ENCODE results near the gene PLEKHG1. TPM values are rescaled to one million over a fixed set of nuclear protein-coding genes. Genes with fewer than 3 reads are reported as not detected.

The PLEKHG1 gene
- polyA plus RNA-seq (2013): 4.0 and 4.1 TPM in 2 replicates

- H3K14ac ChIP-seq (ENCODE audit: low read length): no peak within 1 kb of the TSS
- no peaks in the 10 kb centered on the region for H3K79me1 ChIP-seq (ENCODE audit: low read length)
- H3K9ac ChIP-seq (ENCODE audit: low read length): peak within 1 kb of the TSS; percentile 28
- peak within 1 kb of the TSS; percentile 67 for H2AFZ ChIP-seq (ENCODE audit: insufficient read depth, low read length, poor library complexity)
- no peak within 1 kb of the TSS for H3K23ac ChIP-seq (ENCODE audit: low read length)
- H3K4me1 ChIP-seq (ENCODE audit: control insufficient read depth in 1 of 2, insufficient read depth in 2 of 2, low read length in 2 of 2): no peaks in the 10 kb centered on the region
- H2AK5ac ChIP-seq (ENCODE audit: low read length): no peak within 1 kb of the TSS
- no peaks in the 10 kb centered on the region for H3K36me3 ChIP-seq (ENCODE audit: control insufficient read depth in 1 of 2, insufficient read depth in 2 of 2, low read length in 2 of 2)
- WGBS (ENCODE audit: extremely low coverage, insufficient coverage, insufficient read length): no CpG with 5 or more reads among the region's 54 CpGs
- H4K8ac ChIP-seq (ENCODE audit: low read depth, low read length): peak within 1 kb of the TSS; percentile 11
- peaks cover 11% of the 10 kb centered on the region for H3K27me3 ChIP-seq (ENCODE audit: insufficient read depth, low read length)
- no peak within 1 kb of the TSS for H2BK12ac ChIP-seq (ENCODE audit: low read length)
- H4K91ac ChIP-seq (ENCODE audit: low read depth, low read length): peak within 1 kb of the TSS; percentile 8
- H4K12ac ChIP-seq (ENCODE audit: low read depth, low read length): no peak within 1 kb of the TSS
- peak within 1 kb of the TSS; percentile 6 for H3K18ac ChIP-seq (ENCODE audit: low read length)
- no peaks in the 10 kb centered on the region for H3K79me2 ChIP-seq (ENCODE audit: control insufficient read depth, insufficient read depth, low read length, poor library complexity)
- DNase-seq: peak; percentile 77 to 81
- peak within 1 kb of the TSS; percentile 1 for H2BK120ac ChIP-seq (ENCODE audit: insufficient read depth, low read length, poor library complexity)
- H3K4me2 ChIP-seq (ENCODE audit: low read length): peak within 1 kb of the TSS; percentile 90
- H3K27ac ChIP-seq (ENCODE audit: low read depth, low read length): no peak within 1 kb of the TSS
- H3K4ac ChIP-seq (ENCODE audit: low read depth, low read length): no peak within 1 kb of the TSS
- no peak within 1 kb of the TSS for H2BK5ac ChIP-seq (ENCODE audit: low read depth, low read length, poor library complexity)
- H3K4me3 ChIP-seq (ENCODE audit: low read depth, low read length): peak within 1 kb of the TSS; percentile 72
- H3K9me3 ChIP-seq (ENCODE audit: insufficient read depth, low read depth, low read length): no peaks in the 10 kb centered on the region
Measured at GRCh38 chr6:150599199-150600009, at the start of gene PLEKHG1. PLEKHG1 (plus strand) TSS chr6:150599885; CDS start chr6:150733682, 133,797 bp downstream.

- no peak overlapping the region for H4K12ac ChIP-seq (ENCODE audit: low read depth, low read length)
- no peak overlapping the region for H3K4me3 ChIP-seq (ENCODE audit: low read depth, low read length)
- no peak overlapping the region for H4K8ac ChIP-seq (ENCODE audit: low read depth, low read length)
- no peaks in the 10 kb centered on the region for H3K79me1 ChIP-seq (ENCODE audit: low read length)
- H3K4me1 ChIP-seq (ENCODE audit: control insufficient read depth in 1 of 2, insufficient read depth in 2 of 2, low read length in 2 of 2): peaks cover 4 to 11% of the 10 kb centered on the region in 2 experiments
- H3K79me2 ChIP-seq (ENCODE audit: control insufficient read depth, insufficient read depth, low read length, poor library complexity): no peaks in the 10 kb centered on the region
- H3K9ac ChIP-seq (ENCODE audit: low read length): no peak overlapping the region
- H3K9me3 ChIP-seq (ENCODE audit: insufficient read depth, low read depth, low read length): no peaks in the 10 kb centered on the region
- H3K4ac ChIP-seq (ENCODE audit: low read depth, low read length): no peak overlapping the region
- no peak overlapping the region for H3K23ac ChIP-seq (ENCODE audit: low read length)
- H3K36me3 ChIP-seq (ENCODE audit: control insufficient read depth in 1 of 2, insufficient read depth in 2 of 2, low read length in 2 of 2): no peaks in the 10 kb centered on the region
- no peak overlapping the region for H2AK5ac ChIP-seq (ENCODE audit: low read length)
- no peak overlapping the region for H2BK120ac ChIP-seq (ENCODE audit: insufficient read depth, low read length, poor library complexity)
- WGBS (ENCODE audit: extremely low coverage, insufficient coverage, insufficient read length): no CpG with 5 or more reads among the region's 5 CpGs
- H3K18ac ChIP-seq (ENCODE audit: low read length): no peak overlapping the region
- no peak overlapping the region for H2AFZ ChIP-seq (ENCODE audit: insufficient read depth, low read length, poor library complexity)
- DNase-seq: no peak
- no peak overlapping the region for H3K27ac ChIP-seq (ENCODE audit: low read depth, low read length)
- no peak overlapping the region for H2BK12ac ChIP-seq (ENCODE audit: low read length)
- no peak overlapping the region for H3K4me2 ChIP-seq (ENCODE audit: low read length)
- no peak overlapping the region for H2BK5ac ChIP-seq (ENCODE audit: low read depth, low read length, poor library complexity)
- no peaks in the 10 kb centered on the region for H3K27me3 ChIP-seq (ENCODE audit: insufficient read depth, low read length)
- no peak overlapping the region for H4K91ac ChIP-seq (ENCODE audit: low read depth, low read length)
- no peak overlapping the region for H3K14ac ChIP-seq (ENCODE audit: low read length)
Measured at GRCh38 chr6:150550244-150550643, 49.4 kb upstream of the PLEKHG1 start.

GRCh38 chr6:150557043-150557599, 42.6 kb upstream of the PLEKHG1 start:
- H3K23ac ChIP-seq (ENCODE audit: low read length): no peak overlapping the region
- no peaks in the 10 kb centered on the region for H3K9me3 ChIP-seq (ENCODE audit: insufficient read depth, low read depth, low read length)
- H3K4me1 ChIP-seq (ENCODE audit: control insufficient read depth in 1 of 2, insufficient read depth in 2 of 2, low read length in 2 of 2): no peaks in the 10 kb centered on the region
- no peak overlapping the region for H2BK12ac ChIP-seq (ENCODE audit: low read length)
- H2AFZ ChIP-seq (ENCODE audit: insufficient read depth, low read length, poor library complexity): no peak overlapping the region
- no peak overlapping the region for H3K27ac ChIP-seq (ENCODE audit: low read depth, low read length)
- H2BK5ac ChIP-seq (ENCODE audit: low read depth, low read length, poor library complexity): no peak overlapping the region
- no CpG with 5 or more reads among the region's 5 CpGs for WGBS (ENCODE audit: extremely low coverage, insufficient coverage, insufficient read length)
- no peak for DNase-seq
- no peak overlapping the region for H3K9ac ChIP-seq (ENCODE audit: low read length)
- no peaks in the 10 kb centered on the region for H3K36me3 ChIP-seq (ENCODE audit: control insufficient read depth in 1 of 2, insufficient read depth in 2 of 2, low read length in 2 of 2)
- no peaks in the 10 kb centered on the region for H3K79me1 ChIP-seq (ENCODE audit: low read length)
- no peak overlapping the region for H3K4me3 ChIP-seq (ENCODE audit: low read depth, low read length)
- no peak overlapping the region for H4K12ac ChIP-seq (ENCODE audit: low read depth, low read length)
- H3K4me2 ChIP-seq (ENCODE audit: low read length): no peak overlapping the region
- no peak overlapping the region for H4K8ac ChIP-seq (ENCODE audit: low read depth, low read length)
- H4K91ac ChIP-seq (ENCODE audit: low read depth, low read length): no peak overlapping the region
- H3K14ac ChIP-seq (ENCODE audit: low read length): no peak overlapping the region
- H3K27me3 ChIP-seq (ENCODE audit: insufficient read depth, low read length): no peaks in the 10 kb centered on the region
- no peak overlapping the region for H3K18ac ChIP-seq (ENCODE audit: low read length)
- H2AK5ac ChIP-seq (ENCODE audit: low read length): no peak overlapping the region
- H3K79me2 ChIP-seq (ENCODE audit: control insufficient read depth, insufficient read depth, low read length, poor library complexity): no peaks in the 10 kb centered on the region
- no peak overlapping the region for H2BK120ac ChIP-seq (ENCODE audit: insufficient read depth, low read length, poor library complexity)
- H3K4ac ChIP-seq (ENCODE audit: low read depth, low read length): no peak overlapping the region

- H4K8ac ChIP-seq (ENCODE audit: low read depth, low read length): no peak overlapping the region
- H3K36me3 ChIP-seq (ENCODE audit: control insufficient read depth in 1 of 2, insufficient read depth in 2 of 2, low read length in 2 of 2): no peaks in the 10 kb centered on the region
- no peaks in the 10 kb centered on the region for H3K79me1 ChIP-seq (ENCODE audit: low read length)
- no peak overlapping the region for H3K14ac ChIP-seq (ENCODE audit: low read length)
- H4K91ac ChIP-seq (ENCODE audit: low read depth, low read length): no peak overlapping the region
- H3K23ac ChIP-seq (ENCODE audit: low read length): no peak overlapping the region
- no peak overlapping the region for H3K4ac ChIP-seq (ENCODE audit: low read depth, low read length)
- no peak overlapping the region for H3K18ac ChIP-seq (ENCODE audit: low read length)
- H3K4me2 ChIP-seq (ENCODE audit: low read length): no peak overlapping the region
- DNase-seq: peak in 1 of 2 donors; percentile 12
- no peak overlapping the region for H2AK5ac ChIP-seq (ENCODE audit: low read length)
- H2BK120ac ChIP-seq (ENCODE audit: insufficient read depth, low read length, poor library complexity): no peak overlapping the region
- no peaks in the 10 kb centered on the region for H3K4me1 ChIP-seq (ENCODE audit: control insufficient read depth in 1 of 2, insufficient read depth in 2 of 2, low read length in 2 of 2)
- H3K79me2 ChIP-seq (ENCODE audit: control insufficient read depth, insufficient read depth, low read length, poor library complexity): no peaks in the 10 kb centered on the region
- no peak overlapping the region for H2AFZ ChIP-seq (ENCODE audit: insufficient read depth, low read length, poor library complexity)
- no CpG with 5 or more reads among the region's 6 CpGs for WGBS (ENCODE audit: extremely low coverage, insufficient coverage, insufficient read length)
- H3K4me3 ChIP-seq (ENCODE audit: low read depth, low read length): no peak overlapping the region
- no peaks in the 10 kb centered on the region for H3K9me3 ChIP-seq (ENCODE audit: insufficient read depth, low read depth, low read length)
- no peak overlapping the region for H3K27ac ChIP-seq (ENCODE audit: low read depth, low read length)
- H2BK5ac ChIP-seq (ENCODE audit: low read depth, low read length, poor library complexity): no peak overlapping the region
- peak overlapping the region; percentile 76 for H3K9ac ChIP-seq (ENCODE audit: low read length)
- no peak overlapping the region for H2BK12ac ChIP-seq (ENCODE audit: low read length)
- no peak overlapping the region for H4K12ac ChIP-seq (ENCODE audit: low read depth, low read length)
- H3K27me3 ChIP-seq (ENCODE audit: insufficient read depth, low read length): no peaks in the 10 kb centered on the region
Measured at GRCh38 chr6:150560004-150560883, 39.4 kb upstream of the PLEKHG1 start.
